NCI-H2107 treated with DMSO at 0.1 percent for 48 hours (cell line): ENCODE results near the gene TMEM150A.
A peak's percentile ranks its signal among the peaks of the same experiment; 100 is the strongest.
"Not testable (repeated sequence)": the region's sequence is repeated elsewhere in the genome, so short reads cannot be mapped to it uniquely, and the experiment has no call there.

ENCODE experiments used
- DNase-seq: peaks from one replicate; lab custom pipeline; 2025; ENCODE audit not compliant: unreplicated experiment; lab: John Stamatoyannopoulos, UW

The TMEM150A gene, protein sequence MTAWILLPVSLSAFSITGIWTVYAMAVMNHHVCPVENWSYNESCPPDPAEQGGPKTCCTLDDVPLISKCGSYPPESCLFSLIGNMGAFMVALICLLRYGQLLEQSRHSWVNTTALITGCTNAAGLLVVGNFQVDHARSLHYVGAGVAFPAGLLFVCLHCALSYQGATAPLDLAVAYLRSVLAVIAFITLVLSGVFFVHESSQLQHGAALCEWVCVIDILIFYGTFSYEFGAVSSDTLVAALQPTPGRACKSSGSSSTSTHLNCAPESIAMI

DNA sequence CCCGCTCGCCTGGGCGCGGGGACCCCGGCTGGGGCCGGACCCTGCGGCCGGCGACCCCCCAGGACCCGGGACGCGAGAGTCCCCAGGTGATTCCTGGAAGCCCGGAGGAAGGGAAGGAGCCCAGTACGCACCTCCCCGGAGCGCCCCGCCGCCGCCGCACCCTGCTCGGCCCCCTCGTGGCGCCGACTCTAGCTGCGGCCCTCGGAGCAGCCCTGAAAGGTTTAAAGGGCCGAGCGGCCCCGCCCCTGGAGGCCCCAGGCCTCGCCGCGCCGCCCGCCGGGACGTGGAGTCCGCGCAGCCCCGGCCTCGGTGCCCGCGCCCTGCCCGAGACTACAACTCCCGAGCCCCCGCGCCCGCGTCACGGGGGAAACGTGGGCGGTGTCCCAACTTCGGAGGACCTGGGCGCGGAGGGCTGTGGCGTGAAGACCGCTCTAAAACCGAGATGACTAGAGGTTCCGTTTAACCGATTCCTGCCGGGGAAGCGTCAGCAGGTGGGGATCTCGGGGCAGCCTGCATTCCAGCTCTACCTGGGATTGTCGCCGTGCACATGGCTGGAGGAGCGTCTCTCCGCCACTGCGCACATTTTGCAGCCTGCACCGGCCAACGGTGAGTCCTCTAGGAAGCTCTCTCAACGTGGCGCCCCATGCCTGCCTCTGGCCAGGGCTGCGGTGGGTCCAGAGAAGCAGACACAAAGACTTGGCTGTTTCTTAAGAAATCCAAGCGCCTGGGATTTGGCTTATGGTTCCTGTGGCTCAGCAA lies at the start of gene TMEM150A:
Gene TMEM150A, minus strand, starts transcription at position 223 of the 759 bp plus-strand sequence. CDS start 750 bp downstream, outside the sequence.
- DNase-seq: peak; percentile 6

DNA sequence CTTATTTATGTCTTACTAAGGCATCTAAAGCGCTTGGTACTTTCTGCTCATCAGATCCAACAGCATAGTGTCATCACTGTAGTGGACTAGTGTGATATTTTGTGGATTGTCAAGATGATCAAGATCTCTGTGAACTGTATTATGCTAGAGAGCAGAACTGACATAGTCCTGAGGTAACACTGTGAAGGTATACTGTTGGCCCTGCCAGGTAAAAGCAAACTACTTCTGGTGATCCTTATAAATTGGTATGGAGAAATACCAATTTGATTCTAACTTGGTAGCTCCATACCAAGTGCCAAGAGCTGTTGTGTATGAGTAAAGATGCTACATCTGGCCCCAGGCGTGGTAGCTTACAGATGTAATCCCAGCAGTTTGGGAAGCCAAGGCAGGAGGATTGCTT lies 49.6 kb upstream of the TMEM150A start:
- no peak for DNase-seq

DNA sequence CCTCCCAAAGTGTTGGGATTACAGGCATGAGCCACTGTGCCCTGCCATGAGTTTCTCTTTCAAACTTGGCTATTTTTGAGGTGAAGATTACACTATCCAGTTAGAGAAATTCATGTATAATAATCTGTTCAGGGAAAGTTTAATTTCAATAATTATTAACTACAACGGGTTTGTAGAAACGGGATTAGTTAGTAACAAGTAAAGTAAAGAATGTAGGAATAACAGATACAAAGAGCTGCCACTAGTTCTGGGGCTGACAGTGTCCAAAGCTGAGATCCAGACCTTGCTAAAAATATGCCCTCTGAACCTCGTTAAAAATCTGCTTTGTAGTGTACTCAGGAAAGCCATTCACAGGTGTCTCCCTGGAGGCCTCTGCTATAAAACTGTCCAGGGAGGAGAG lies 48.6 kb upstream of the TMEM150A start:
- DNase-seq: no peak

- no peak for DNase-seq
Measured at GRCh38 chr2:85650456-85650855, 48.0 kb upstream of the TMEM150A start.

DNA sequence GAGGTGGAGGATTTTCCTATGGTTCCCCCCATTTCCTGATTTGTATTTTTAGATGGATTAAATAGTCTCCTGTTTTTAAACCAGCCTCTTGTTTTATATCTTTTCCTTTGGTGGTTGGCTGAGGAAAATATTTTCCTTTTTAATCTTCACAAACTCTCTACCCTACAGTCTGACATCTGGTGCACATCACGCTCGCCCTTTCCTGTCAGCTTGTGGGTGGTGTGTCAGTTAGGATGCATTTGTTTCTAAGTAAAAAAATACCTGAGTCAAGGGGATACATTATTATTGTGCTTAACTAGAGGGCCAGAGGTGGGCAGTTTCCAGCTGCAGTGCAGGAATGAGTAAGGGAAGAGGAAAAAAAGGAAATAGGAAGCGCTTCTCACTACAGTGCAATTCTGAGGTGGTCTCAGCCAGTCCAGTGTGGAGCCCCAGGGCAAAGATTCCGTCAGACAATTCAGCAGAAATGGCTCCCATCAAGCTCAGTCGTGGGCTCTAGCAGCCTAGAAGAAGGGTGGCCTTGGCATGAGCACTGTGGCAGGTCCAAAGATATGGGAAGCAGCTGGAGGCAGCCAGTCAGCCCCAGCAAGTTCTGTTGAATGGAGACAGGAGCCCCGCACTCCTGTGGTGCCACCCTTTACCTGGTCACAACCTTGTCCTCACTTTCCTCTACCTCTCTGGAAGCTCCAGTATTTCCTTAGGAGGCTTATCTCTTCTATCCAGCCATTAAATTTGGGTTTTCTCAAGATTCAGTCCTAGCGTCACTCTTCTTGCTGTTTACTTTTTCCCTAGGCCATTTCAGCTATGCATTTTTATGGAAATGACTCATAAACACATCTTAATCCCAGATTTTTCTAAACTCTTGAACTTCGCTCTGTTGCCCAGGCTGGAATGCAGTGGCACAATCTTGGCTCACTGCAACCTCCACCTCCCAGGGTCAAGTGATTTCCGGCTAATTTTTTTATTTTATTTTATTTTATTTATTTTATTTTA lies 47.0 kb upstream of the TMEM150A start:
- DNase-seq: no peak

- DNase-seq: no peak
Measured at GRCh38 chr2:85648619-85649018, 46.1 kb upstream of the TMEM150A start.

- DNase-seq: no peak
Measured at GRCh38 chr2:85647823-85648526, 45.5 kb upstream of the TMEM150A start.

DNA sequence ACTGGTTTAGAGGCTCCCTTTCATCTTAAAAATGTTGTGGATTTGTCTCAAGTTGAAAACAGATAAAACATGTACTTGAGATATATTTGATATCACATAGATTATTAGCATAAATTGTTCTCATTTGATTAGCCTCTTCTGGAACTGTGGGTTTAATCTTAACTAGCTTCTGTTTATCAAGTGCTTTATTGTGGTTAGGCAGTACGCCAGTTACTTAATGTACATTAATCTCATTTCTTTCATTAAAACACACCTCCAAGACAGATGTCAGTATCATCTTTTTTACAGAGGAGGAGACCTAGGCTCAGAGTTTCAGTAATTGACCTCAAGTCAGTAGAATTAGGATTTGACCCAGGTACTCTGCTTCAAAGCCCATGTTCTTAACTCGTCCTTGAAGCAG lies 43.7 kb upstream of the TMEM150A start:
- DNase-seq: no peak

DNA sequence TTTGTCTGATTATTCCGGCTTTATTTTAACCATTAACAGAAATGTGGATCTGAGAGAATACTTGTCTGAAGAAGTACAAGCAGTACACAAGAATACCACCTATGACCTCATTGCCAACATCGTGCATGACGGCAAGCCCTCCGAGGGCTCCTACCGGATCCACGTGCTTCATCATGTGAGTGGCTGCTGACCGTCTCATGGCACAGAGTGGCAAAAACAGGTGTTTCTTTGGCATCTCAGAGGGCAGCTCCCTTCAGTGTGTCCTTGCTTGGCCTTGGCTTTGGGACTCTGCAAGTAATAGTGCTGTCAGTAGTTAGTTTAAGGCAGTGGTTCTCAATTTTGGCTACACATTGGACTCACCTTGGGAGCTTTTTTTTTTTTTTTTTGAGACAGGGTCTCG lies 42.4 kb upstream of the TMEM150A start:
- no peak for DNase-seq

- no peak for DNase-seq
Measured at GRCh38 chr2:85642725-85643124, 40.2 kb upstream of the TMEM150A start.

- DNase-seq: no peak
Measured at GRCh38 chr2:85635636-85636035, 33.1 kb upstream of the TMEM150A start.

- no peak for DNase-seq
Measured at GRCh38 chr2:85635011-85635410, 32.5 kb upstream of the TMEM150A start.

DNA sequence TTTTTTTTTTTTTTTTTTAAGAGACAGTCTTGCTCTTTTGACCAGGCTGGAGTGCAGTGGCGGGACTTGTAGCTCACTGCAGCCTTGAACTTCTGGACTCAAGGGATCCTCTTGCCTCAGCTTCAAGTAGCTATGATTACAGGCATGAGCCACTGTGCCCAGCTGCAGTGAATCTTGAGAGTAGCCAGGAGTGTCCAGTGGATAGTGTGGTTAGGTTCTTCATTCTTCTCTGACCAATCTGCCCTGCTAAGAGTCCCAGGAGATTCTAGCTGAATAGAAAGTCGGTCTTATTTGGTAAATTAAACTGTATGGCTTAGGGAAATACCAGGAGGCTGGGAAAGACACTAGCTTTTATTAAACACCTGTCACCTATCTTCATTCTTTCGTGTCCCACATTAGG lies 28.8 kb upstream of the TMEM150A start:
- DNase-seq: no peak

DNA sequence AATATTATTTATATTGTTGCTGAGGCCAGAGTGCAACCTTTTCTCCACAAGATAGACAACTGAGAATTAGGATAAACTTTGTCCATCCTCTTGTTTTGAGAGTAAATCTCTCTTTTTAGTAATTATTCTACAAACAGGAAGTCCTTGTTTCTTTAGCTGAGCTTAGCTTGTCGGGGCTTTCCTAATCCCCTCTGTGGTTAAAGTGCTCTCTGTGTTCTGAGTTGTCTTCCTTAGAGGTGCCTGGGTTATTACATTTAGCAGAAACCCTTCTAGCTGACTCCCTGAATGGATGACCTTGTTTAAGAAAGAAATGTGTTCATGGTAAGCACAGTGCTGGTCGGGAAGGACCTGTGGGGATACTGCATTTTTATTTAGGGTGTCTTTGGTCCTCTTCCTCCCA lies 26.2 kb upstream of the TMEM150A start:
- DNase-seq: no peak

DNA sequence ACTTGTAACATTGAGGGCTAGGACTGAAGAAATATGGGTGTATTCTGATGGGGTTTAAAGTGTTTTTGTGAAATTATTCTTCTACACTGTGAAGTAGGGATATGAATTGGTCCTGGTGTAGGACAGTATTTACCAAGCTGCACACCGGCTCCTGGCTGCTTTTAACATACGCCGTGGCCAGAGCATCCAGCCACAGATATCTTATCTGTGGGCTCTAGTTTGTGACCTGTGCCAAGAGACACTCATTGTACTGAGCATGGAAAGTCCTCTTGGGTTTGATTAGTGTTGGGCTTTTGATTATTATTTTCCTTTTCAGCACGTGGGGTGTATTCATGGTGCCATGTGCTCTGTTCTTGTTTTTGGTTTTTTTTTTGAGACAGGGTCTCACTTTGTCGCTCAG lies 21.5 kb upstream of the TMEM150A start:
- no peak for DNase-seq

DNA sequence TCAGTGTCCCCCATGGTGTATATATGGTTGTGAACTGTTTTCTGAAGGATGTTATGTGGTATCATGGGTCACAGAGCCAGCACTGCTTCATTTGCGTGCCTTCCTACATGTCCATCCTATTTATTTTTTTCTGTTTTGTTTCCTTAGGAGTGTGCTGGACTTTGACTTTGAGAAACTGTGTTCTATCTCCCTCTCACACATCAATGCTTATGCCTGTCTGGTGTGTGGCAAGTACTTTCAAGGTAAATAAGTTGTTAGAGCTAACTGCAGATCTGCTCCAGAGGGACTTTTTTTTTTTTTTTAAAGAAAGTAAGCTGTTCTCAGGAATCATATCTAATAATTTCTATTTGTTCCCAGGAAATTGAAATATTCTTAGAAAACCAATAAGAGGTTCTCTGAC lies 18.8 kb upstream of the TMEM150A start:
- DNase-seq: no peak

DNA sequence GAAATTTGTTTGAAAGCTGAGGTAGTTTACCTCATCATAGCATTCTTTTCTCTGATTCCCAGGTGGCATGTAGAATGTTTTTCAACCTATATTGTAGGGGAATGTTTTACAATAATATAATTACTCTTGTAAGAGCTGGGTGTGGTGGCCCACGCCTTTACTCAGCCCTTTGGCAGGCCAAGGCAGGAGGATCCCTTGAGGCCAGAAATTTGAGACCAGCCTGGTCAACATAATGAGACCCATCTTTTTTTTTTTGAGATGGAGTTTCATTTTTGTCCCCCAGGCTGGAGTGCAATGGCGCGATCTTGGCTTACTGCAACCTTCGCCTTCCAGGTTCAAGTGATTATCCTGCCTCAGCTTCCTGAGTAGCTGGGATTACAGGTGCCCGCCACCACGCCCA lies 17.1 kb upstream of the TMEM150A start:
- no peak for DNase-seq

GRCh38 chr2:85617723-85618122 lies 15.2 kb upstream of the TMEM150A start:
- DNase-seq: not testable (repeated sequence)

DNA sequence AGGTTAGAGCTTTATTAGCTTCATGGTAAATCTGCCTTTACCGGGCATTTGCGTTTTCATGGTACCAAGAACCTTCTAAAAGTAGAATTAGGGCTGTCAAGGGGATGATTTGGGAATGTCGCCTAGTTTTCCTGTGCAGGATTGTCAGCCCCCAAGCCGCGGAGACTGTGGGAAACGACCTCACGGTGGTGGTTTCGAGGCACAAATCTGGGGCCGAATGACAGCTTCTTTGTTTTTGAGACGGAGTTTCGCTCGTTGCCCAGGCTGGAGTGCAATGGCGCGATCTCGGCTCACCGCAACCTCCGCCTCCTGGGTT lies 12.9 kb upstream of the TMEM150A start:
- DNase-seq: no peak

- DNase-seq: not testable (repeated sequence)
Measured at GRCh38 chr2:85614757-85615156, 12.3 kb upstream of the TMEM150A start.
